GM18520 (cell line): ENCODE data around the gene CHCHD6.

Experiments used
- ATAC-seq: cut with Tn5 transposase; IDR thresholded peaks from one replicate; pipeline ENCODE4 v1.9.1; 2021; ENCODE audit not compliant: unreplicated experiment

Gene CHCHD6

DNA sequence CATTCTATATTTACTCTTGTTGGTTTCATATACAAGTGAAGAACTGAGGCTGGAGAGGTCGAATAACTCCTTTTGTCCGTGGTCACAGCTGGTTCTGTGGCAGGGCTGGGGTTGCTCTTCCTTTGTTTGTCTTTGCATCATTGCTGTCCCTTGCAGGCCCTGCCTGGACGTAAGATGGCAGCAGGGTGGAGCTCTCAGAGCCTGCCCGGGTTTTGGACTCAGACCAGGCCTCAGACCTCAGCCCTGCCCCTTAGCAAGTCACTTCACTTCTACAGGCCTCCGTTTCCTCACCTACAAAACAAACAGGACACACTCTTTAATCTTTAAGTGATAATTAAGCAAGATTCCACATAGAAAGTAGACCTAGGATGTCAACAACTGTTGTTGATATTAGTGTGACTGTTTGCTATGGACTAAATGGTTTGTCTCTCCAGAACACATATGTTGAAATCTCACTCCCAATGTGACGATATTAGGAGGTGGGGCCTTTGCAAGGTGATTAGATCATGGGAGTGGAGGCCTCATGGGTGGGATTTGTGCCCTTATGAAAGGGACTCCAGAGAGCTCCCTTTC, 213.3 kb downstream of the CHCHD6 start:
- no peak for ATAC-seq

GRCh38 chr3:126918355-126918821, 214.3 kb downstream of the CHCHD6 start:
- no peak for ATAC-seq

GRCh38 chr3:126921085-126921824, 217.2 kb downstream of the CHCHD6 start:
- ATAC-seq, result no peak

DNA sequence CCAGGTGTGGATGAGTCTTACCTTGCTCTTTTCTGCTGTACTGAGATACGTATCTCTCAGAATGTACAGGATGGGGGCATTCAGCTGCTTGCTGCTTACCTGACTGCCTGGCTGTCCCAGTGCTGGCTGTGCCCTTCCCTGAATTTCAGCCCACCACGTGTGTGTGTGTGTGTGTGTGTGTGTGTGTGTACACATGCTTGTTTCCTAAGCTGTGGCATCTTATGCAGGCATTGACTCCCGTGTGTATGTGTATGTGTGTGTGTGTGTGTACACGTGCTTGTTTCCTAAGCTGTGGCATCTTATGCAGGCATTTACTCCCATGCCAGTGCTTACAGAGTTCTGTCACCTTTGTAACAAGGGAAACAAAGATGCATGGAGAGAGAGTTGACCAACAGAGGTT, 218.4 kb downstream of the CHCHD6 start:
- no peak for ATAC-seq

DNA sequence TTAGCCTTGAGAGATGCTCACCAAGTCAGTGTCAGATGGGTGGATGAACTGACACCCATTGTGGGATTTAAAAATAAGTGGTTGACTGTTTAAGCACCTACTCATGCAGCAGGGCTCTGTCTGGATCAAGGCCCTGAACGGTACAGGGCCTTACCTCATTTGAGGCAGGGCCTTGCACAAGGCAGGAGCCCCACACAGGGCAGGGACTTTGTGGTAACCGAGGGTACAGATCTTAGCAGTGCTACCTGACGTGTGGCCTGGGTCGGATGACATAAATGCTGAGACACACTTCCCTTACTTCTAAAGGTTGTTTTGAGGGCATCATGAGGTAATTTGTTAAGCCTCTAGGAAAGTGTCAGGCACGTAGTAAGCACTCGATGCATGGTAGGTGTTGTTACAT, 219.4 kb downstream of the CHCHD6 start:
- ATAC-seq, result no peak

DNA sequence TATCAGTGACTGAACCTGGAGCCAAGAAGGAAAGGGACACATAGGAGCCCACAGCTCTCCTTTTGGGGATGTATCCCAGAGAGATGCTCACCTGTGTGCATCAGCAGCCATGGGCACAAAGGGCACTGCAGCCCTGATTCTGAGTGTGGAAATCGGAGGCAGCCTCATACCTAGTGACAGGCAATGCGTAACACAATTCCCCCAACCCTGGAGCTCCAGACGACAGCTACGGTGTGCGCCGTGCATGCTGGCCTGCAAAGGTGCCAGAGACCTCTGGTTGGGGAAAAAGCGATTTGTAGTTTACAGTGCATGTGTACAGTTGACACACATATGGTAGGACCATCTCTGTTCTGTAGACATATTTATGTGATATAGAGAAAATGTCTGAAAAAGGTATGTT, 219.9 kb downstream of the CHCHD6 start:
- no peak for ATAC-seq

GRCh38 chr3:126924458-126924857, 220.4 kb downstream of the CHCHD6 start:
- ATAC-seq, result no peak

DNA sequence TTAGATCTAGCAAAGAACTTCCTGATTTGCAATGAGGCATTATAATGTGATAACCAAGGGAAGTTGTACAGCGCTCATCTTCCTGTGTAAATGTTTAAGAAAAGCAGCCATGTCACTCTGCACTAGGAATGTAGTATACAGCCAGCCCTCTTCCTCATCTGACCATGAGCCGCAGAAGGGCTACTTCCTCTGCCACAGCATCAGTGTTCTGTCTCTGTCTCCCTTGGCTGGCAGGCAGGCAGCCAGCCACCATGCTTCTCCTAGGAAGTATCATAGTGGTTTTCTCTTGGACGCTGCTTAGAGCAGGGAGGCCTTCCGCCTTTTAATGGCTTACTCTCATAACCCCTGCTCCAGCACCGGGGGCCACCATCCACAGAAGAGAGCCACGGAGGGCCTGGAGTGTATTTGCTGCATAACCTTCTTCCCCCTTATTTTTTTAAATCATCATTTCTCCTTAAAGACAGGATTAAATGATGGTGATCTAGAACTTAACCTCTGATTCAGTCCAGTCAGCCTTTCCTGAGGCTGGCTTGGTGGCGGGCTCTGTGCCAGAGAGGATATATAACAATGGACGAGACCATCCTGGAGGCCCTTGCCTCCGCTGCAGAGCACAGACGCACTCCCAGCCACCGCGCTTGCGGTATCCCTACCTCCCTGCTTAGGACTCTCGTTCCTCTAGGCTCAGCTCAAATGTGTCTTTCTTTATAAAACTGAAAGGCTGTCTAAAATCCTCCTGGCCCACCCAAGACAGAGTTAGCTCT, 221.6 kb downstream of the CHCHD6 start:
- ATAC-seq, result no peak

DNA sequence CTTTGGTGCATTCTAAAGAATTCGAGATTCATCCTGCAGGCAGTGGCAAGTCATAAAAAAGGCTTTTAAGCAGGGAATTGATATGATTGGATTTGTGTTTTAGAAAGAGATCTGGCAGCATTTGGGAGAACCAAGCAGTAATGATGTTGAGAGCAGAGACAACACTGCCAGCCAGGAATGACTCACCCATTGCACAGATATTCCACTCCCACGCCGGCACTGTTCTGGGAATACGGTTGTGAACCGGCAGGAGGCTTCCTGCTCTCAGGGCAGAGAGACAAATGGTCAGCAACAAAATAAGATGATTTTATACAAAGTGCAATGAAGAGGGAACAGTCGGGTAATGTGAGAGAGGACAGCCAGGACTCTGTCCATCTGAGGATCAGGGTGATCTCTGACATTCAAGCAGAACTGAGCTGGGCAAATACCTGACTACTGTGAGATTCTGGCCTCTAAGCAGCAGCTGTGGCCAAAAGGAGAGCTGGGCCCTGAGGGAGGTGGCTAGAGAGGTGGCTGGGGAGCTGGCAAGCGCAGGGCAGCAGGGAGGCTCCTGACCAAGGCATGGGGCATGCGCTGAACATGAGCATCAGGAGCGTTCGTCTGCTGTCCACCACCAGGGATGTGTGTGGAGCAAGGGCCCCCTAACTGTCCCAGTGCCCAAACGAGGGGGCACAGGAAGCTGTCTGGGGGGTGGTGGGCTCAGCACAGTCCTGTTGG, 222.8 kb downstream of the CHCHD6 start:
- no peak for ATAC-seq

DNA sequence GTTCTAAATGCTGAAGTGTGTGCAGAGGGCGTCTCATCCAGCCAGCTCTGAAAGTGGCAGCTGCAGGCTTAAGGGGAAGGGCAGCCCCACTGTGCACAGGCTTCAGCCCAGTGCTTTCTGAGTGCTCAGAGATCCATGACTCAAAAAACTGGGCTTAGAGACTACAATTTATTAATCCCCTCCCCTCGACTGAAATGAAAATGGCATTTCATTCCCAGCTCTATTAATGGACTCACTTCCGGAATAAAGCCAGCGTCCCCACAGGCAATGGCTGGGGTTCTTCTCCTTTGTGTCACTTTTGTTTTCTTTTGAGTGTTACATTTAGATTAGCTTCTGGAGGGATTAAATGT, 223.3 kb downstream of the CHCHD6 start:
- no peak for ATAC-seq

DNA sequence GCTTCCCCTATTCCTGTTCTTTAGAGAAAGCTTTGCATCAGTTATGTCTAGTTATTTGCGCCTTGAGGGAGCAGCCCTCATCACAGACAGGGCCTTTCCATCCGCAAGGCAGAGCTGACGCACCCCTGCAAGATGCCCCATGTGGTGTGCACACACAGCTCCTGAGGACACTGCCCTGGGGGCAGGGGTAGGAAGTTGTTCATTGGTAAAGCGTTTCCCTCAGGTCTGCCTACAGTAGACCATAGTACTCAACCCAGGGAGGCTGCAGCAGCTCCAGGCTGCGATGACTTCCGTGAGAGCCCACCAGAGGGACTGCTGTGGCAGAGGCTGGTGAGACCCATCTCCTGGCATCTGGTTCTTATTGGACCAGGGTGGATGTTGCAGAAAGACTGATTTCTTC, 223.8 kb downstream of the CHCHD6 start:
- ATAC-seq, result no peak

DNA sequence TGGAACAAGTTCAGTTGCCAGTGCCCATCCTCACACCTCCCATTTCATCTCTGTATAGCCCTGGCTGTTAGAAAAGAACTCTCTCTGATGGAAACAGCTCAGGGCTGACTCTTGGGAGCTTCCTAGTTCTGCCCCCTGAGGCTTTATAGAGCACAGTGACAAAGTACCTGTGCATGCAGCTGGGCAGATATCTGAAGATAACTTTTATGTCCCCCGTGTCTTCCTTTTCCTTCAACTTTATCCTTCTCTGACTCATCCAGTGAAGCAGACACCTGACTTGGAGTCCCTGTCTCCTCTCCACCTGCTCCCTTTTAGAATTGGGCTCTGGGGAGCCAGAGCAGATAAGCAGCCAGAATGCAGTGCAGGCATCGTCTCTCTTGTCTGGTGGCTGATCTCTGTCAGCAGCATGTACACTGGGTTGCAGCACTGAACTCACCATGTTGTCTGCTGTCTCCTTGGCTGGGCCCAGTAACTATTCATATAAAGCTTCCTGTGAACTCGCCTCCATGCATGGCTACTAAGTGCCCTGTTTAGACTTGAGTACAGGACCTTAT, 225.0 kb downstream of the CHCHD6 start:
- no peak for ATAC-seq

DNA sequence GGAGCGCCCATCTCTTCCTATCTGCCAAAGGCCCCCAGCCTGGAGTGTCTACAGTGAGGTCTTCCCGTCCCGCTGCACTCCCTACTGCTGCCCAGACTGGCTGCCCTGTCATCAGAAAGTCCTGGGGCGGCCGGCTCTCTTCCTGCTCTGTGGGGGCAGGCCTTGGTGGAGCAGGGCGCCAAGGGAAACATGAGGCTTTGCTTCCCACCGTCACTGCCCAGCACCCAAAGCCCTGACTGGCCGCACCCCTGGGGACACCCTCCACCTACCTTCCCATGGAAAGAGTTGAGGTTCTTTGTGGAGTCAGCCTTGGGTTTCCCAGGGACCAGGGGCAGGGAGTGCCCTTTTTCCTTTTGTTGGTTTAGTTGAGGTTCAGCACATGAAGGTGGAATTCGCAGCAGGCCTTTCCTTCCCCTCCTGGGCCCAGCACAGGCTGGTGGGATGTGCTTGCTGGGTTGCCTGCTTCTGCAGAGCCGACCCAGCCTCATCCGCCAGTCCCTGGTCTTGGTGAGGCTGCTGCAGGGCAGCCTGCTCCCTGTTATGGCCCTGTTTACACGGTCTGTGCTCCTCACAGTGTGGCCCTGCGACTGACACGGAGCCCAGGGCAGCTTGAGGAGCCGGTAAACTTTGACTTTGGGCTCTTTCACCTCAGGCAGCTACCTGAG, 227.0 kb downstream of the CHCHD6 start:
- ATAC-seq, result no peak

- ATAC-seq, result no peak
These were observed 227.8 kb downstream of the CHCHD6 start for GRCh38 chr3:126931806-126932187.

DNA sequence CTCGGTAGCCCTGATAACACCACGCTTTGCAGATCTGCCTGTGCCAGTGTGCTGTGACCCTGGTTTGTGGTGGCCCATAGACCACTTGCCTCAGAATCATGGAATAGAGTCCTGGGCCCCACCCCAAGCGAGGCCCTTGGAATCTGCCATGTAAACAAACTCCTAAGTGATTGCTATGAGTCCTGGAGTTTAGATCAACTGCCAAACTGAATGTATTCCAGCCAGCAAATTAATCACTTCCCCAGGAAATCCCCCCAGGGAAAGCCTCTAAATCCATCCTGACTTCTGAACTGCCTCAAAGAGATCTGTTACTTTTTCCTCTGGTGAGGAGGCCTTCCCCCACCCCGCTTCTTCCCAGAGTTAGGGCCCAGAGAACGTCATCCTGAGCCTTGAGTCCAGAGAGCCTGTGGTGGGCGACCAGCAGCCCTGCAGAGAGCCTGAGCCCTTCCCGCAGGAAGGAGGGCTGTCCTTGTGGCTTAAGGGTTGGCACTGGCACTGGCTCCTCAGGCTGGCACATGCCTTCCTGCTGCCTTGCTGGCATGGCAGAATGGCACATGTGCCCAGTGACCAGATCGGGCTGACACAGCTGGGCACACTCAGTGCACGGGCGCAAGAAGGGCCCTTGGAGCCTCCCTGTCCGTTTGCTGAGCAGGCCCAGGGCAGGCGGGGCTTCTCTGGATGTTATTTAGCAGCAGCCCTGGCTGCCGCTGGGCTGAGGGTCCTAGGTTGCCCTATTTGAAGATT, 228.3 kb downstream of the CHCHD6 start:
- ATAC-seq, result no peak

DNA sequence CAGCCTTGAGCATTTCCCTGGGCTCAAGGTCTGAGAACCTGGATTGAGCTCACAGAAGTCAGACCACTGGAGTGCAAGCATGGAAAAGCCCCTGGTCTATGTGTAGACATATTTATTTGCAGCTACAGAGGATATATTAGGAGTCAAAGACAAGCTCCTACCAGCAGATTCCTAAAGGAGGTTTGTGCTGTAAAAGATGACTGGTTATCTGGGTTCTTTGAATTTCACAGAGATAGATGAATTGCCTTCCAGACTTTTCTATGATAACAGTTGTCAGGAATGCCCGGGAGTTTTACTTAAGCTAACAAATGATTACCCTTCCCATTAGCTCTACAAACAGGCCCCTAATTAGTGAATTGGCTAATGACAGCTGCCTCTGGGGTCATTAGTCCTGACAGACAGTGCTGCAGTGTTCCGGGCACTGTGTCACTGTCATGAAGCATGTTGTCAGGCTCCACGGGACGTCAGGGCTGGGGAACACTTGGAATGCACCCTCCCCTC, 230.0 kb downstream of the CHCHD6 start:
- ATAC-seq, result no peak

DNA sequence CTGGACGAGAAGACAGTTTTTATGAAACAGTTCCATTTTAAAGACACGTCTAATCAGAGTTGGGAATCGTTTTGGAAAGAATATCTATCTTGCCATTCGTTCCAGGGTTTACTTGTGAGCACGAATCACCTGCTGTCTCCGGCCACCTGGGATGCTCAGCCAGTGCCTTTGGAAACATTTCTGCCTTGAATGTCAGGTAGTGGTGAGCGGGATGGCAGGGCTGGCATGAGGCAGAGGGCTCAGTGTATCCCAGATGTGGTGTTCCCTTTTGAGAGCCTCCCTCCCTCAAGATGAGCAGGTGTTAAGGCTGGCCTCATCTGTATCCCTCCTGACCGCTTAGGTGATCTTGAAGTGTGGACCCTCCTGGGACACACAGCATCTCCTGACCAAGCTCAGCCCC, 231.0 kb downstream of the CHCHD6 start:
- ATAC-seq, result no peak

DNA sequence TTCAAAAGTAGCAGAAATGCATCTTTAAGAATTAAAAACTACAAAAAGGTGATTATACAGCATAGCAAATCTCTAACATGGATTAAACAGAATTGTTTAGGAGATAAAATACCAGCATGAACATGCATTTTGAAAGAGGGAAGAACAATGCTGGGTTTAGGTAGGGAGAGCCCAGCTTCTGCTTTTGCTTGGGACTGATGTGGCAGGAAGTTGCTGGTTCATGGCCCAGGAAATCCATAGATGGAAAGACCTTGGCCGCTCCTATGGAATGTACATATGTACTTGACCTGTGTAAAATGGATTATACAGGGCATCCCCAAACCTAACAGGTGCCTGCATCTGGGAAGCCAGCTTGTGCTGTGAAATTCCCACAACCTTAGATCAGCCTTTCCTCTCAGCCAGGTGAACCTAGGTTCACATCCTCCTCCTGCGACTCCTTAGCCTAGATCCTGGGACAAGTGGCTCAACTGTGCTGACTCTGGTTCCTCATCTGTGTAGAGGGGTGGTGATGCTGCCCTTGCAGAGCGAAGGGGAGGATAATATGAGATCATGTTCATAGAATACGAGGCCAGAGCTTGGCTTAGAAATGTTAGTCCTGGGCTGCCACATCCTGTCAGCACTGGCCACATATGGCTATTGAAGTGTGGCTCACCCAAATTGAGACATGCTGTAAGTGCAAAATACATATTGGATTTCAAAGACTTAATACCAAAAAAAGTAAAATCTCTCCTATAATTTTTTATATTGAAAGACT, 231.9 kb downstream of the CHCHD6 start:
- ATAC-seq, result no peak

DNA sequence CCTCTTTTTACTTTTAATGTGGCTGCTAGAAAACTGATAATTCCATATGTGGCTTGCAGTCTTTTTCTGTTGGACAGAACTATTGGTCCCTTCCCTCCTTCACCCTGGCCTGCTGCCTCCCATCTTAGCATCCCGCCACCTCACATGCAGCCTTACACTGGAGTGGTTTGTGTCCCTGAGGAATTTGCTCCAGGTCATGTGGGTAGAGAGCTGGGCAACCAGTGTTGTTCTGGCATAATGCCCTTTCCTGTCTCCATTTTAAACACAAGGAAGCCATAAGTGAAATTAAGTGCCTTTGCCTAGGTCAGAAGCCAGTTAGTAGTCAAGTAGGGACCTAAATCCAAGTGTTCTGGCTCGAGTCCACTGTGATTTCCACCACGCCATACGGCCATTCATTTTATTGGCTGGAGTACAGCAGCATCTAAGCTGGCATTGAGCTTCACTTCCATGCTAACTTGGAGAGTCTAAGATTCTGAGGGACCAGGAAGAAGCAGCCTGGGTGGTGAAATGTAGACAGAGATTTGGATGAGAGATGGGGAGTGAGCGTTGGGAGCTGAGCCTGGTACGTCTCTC, 232.9 kb downstream of the CHCHD6 start:
- no peak for ATAC-seq
